ENCODE results near the gene S100PBP.

- TF ChIP-seq, protein P1, sequence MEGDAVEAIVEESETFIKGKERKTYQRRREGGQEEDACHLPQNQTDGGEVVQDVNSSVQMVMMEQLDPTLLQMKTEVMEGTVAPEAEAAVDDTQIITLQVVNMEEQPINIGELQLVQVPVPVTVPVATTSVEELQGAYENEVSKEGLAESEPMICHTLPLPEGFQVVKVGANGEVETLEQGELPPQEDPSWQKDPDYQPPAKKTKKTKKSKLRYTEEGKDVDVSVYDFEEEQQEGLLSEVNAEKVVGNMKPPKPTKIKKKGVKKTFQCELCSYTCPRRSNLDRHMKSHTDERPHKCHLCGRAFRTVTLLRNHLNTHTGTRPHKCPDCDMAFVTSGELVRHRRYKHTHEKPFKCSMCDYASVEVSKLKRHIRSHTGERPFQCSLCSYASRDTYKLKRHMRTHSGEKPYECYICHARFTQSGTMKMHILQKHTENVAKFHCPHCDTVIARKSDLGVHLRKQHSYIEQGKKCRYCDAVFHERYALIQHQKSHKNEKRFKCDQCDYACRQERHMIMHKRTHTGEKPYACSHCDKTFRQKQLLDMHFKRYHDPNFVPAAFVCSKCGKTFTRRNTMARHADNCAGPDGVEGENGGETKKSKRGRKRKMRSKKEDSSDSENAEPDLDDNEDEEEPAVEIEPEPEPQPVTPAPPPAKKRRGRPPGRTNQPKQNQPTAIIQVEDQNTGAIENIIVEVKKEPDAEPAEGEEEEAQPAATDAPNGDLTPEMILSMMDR (IDR thresholded peaks at IDR 0.05): no peak
- no peak for TF ChIP-seq POLR2A (IDR thresholded peaks at IDR 0.05)
These were observed 69.5 kb downstream of the S100PBP start for GRCh38 chr1:32886828-32887414.

Measured in testis (tissue), 2 donors.